ENCODE results near the gene ZDHHC14. TPM values are rescaled to one million over a fixed set of nuclear protein-coding genes. Genes with fewer than 3 reads are reported as not detected.

Gene ZDHHC14
- polyA plus RNA-seq, 2 of the 4 experiments (the other 2 are of a cell fraction), result 2.2 to 2.8 TPM

GRCh38 chr6:157528931-157529653 lies 148.1 kb downstream of the ZDHHC14 start:
- ATAC-seq, result no peak
- ChIA-PET POLR2A (no interaction called here), CTCF (interaction anchor here (1.1 kb wide), 1 partner anchor 28 kb away, joined by 3 read pairs; no protein-coding TSS in a partner anchor)
- Histone ChIP-seq H3K4me1 (no peaks in the 10 kb centered on the region), H3K27ac (no peak overlapping the region), H3K4me2 (no peak overlapping the region), H3K9me3 (no peaks in the 10 kb centered on the region), H3K4me3 (no peak overlapping the region)
- FAIRE-seq, result no peak
- WGBS (ENCODE audit: missing lambda C conversion rate), result 95% methylated on average over 5 of the region's 5 CpGs
- no peak for TF ChIP-seq NFE2L2 (conservative IDR thresholded peaks at IDR 0.05; ENCODE audit: low read length)
- TF ChIP-seq, protein P1, sequence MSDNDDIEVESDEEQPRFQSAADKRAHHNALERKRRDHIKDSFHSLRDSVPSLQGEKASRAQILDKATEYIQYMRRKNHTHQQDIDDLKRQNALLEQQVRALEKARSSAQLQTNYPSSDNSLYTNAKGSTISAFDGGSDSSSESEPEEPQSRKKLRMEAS (IDR thresholded peaks at IDR 0.05), result no peak
- TF ChIP-seq KDM1A (IDR thresholded peaks at IDR 0.05; ENCODE audit: low read depth), result no peak
- no peak for TF ChIP-seq ESRRA (IDR thresholded peaks at IDR 0.05; ENCODE audit: borderline replicate concordance, low read length)
- TF ChIP-seq SREBF2 (IDR thresholded peaks at IDR 0.05), result no peak
- DNase-seq (ENCODE audit: low read depth in 1 of 2, low spot score in 1 of 2), result no peak

DNA sequence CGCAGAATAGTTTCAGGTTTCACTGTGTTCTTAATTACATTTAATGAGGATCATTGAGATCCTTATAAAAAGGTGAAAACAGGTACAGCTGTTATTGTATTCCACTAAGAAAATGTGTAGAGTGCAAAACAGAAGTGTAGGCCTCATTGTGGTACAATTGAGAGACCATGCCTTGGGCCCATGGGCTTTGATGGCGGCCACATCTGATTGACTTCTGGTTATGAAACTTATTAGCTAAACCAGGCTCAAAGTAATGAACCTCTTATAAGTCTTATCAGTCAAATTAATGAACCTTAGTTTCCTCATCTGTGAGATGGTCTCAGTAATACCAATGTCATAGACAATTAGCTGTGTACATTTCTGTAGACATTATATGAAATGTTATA lies 148.7 kb downstream of the ZDHHC14 start:
- no peak for DNase-seq (ENCODE audit: low read depth in 1 of 2, low spot score in 1 of 2)
- 93% methylated on average over 2 of the region's 2 CpGs for WGBS (ENCODE audit: missing lambda C conversion rate)
- Histone ChIP-seq H3K9me3 (no peaks in the 10 kb centered on the region), H3K4me1 (no peaks in the 10 kb centered on the region), H3K4me3 (no peak overlapping the region), H3K27ac (no peak overlapping the region), H3K4me2 (no peak overlapping the region)
- ATAC-seq, result no peak
- TF ChIP-seq CEBPB (IDR thresholded peaks at IDR 0.05), result no peak
- TF ChIP-seq PBX3 (IDR thresholded peaks at IDR 0.05), result no peak
- TF ChIP-seq FOSL2 (IDR thresholded peaks at IDR 0.05), result no peak
- TF ChIP-seq FOSL2 (CRISPR knock-in tag; IDR thresholded peaks at IDR 0.05), result no peak
- no peak for TF ChIP-seq HOXB5 (CRISPR knock-in tag; IDR thresholded peaks at IDR 0.05)
- no peak for TF ChIP-seq SMC3 (IDR thresholded peaks at IDR 0.05)
- TF ChIP-seq HDAC2 (IDR thresholded peaks at IDR 0.05), result no peak
- no peak for TF ChIP-seq GATA3 (IDR thresholded peaks at IDR 0.05; ENCODE audit: borderline replicate concordance)
- no peak for TF ChIP-seq RAD21 (conservative IDR thresholded peaks at IDR 0.05 in 1 of 2, IDR thresholded peaks at IDR 0.05 in 1 of 2)
- TF ChIP-seq RARB (CRISPR knock-in tag; IDR thresholded peaks at IDR 0.05), result no peak
- no peak for TF ChIP-seq MAFK (IDR thresholded peaks at IDR 0.05; ENCODE audit: partially characterized antibody)
- TF ChIP-seq EHF (CRISPR knock-in tag; IDR thresholded peaks at IDR 0.05), result no peak
- TF ChIP-seq CHD4 (IDR thresholded peaks at IDR 0.05; ENCODE audit: borderline replicate concordance), result no peak
- no peak for TF ChIP-seq RNF2 (IDR thresholded peaks at IDR 0.05; ENCODE audit: borderline replicate concordance, low read depth)
- no peak for TF ChIP-seq ZFP36 (IDR thresholded peaks at IDR 0.05; ENCODE audit: borderline replicate concordance, partially characterized antibody)
- POLR2A ChIA-PET, result no interaction called here
- no peak for FAIRE-seq
- CTCF ChIA-PET, result interaction anchor here (1.1 kb wide), 1 partner anchor 28 kb away, joined by 3 read pairs; no protein-coding TSS in a partner anchor

DNA sequence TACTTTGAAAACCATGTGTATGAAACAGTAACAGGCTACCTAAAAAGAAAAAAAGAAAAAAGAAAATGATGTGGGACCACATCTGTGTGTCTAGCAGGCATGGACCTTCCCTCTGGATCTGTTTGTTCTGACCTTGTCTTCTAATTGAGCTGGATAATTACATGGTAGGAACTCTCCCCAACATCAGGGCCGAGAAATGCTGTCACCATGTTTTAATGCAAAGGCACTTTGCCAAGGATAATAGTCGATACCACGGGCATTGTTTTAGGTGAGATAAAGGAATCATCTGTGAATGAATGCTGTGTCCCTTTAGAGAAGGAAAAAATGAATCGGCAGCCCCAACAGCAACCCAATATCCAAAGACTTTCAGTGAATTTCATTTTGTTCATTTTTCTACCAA lies 149.1 kb downstream of the ZDHHC14 start:
- no peak overlapping the region for H3K4me2 ChIP-seq
- TF ChIP-seq ATOH8 (CRISPR knock-in tag; IDR thresholded peaks at IDR 0.05; ENCODE audit: low read depth) (no peak), FOSB (CRISPR knock-in tag; IDR thresholded peaks at IDR 0.05) (no peak), JUN (IDR thresholded peaks at IDR 0.05) (no peak), HOXB13 (CRISPR knock-in tag; IDR thresholded peaks at IDR 0.05; ENCODE audit: low read depth) (no peak), NR3C1 (IDR thresholded peaks at IDR 0.05) (no peak), EP300 (IDR thresholded peaks at IDR 0.05) (no peak), CBX8 (IDR thresholded peaks at IDR 0.05) (no peak), TFCP2L1 (CRISPR knock-in tag; IDR thresholded peaks at IDR 0.05) (no peak), RAD21 (conservative IDR thresholded peaks at IDR 0.05 in 1 of 2, IDR thresholded peaks at IDR 0.05 in 1 of 2) (no peak), KDM5A (IDR thresholded peaks at IDR 0.05) (no peak)
- TF ChIP-seq, protein P2, sequence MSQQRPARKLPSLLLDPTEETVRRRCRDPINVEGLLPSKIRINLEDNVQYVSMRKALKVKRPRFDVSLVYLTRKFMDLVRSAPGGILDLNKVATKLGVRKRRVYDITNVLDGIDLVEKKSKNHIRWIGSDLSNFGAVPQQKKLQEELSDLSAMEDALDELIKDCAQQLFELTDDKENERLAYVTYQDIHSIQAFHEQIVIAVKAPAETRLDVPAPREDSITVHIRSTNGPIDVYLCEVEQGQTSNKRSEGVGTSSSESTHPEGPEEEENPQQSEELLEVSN (IDR thresholded peaks at IDR 0.05; ENCODE audit: borderline replicate concordance, low read depth), result no peak
- TF ChIP-seq, protein P3, sequence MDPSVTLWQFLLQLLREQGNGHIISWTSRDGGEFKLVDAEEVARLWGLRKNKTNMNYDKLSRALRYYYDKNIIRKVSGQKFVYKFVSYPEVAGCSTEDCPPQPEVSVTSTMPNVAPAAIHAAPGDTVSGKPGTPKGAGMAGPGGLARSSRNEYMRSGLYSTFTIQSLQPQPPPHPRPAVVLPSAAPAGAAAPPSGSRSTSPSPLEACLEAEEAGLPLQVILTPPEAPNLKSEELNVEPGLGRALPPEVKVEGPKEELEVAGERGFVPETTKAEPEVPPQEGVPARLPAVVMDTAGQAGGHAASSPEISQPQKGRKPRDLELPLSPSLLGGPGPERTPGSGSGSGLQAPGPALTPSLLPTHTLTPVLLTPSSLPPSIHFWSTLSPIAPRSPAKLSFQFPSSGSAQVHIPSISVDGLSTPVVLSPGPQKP (IDR thresholded peaks at IDR 0.05; ENCODE audit: low read depth, low read length), result no peak
- no peaks in the 10 kb centered on the region for H3K9me3 ChIP-seq
- 86% methylated on average over 4 of the region's 4 CpGs for WGBS (ENCODE audit: missing lambda C conversion rate)
- no peak overlapping the region for H3K27ac ChIP-seq
- ATAC-seq (no peak), DNase-seq (ENCODE audit: low read depth in 1 of 2, low spot score in 1 of 2) (no peak), FAIRE-seq (no peak)
- ChIA-PET CTCF (interaction anchor here (1.1 kb wide), 1 partner anchor 29 kb away, joined by 3 read pairs; no protein-coding TSS in a partner anchor), POLR2A (no interaction called here)
- H3K4me3 ChIP-seq, result no peak overlapping the region
- no peaks in the 10 kb centered on the region for H3K4me1 ChIP-seq

Measured in A549 (cell line).